Activated naive CD4-positive, alpha-beta T cell treated with anti-CD3 and anti-CD28 coated beads, Interleukin-2, amount 50 U/mL, for 16 hours (primary cell): ENCODE measurements around the gene GRIN3B.

Source experiments
- DNase-seq: peaks from one replicate; pipeline ENCODE4 v3.0.0-alpha.2; 2020

GRIN3B gene

GRCh38 chr19:1008268-1009040 is 8.2 kb downstream of the GRIN3B start:
- DNase-seq: no peak

GRCh38 chr19:1009041-1009980 is 9.1 kb downstream of the GRIN3B start:
- DNase-seq: no peak

GRCh38 chr19:1009981-1010538 is 9.8 kb downstream of the GRIN3B start:
- DNase-seq: no peak

GRCh38 chr19:1010586-1011510 is 10.6 kb downstream of the GRIN3B start:
- no peak for DNase-seq

- DNase-seq: no peak
Observed at GRCh38 chr19:1011831-1012333, 11.7 kb downstream of the GRIN3B start.

GRCh38 chr19:1012334-1012733 is 12.1 kb downstream of the GRIN3B start:
- DNase-seq: no peak

- no peak for DNase-seq
Observed at GRCh38 chr19:1013218-1013617, 13.0 kb downstream of the GRIN3B start.

GRCh38 chr19:1014161-1015060 is 14.2 kb downstream of the GRIN3B start:
- DNase-seq: no peak

GRCh38 chr19:1015061-1015781 is 15.0 kb downstream of the GRIN3B start:
- no peak for DNase-seq

- DNase-seq: no peak
Observed at GRCh38 chr19:1015782-1016646, 15.8 kb downstream of the GRIN3B start.

GRCh38 chr19:1016647-1017114 is 16.5 kb downstream of the GRIN3B start:
- DNase-seq: no peak

GRCh38 chr19:1017115-1017905 is 17.1 kb downstream of the GRIN3B start:
- DNase-seq: no peak

- DNase-seq: no peak
Observed at GRCh38 chr19:1017906-1018305, 17.7 kb downstream of the GRIN3B start.

- DNase-seq: no peak
Observed at GRCh38 chr19:1018393-1018792, 18.2 kb downstream of the GRIN3B start.

GRCh38 chr19:1018932-1019615 is 18.9 kb downstream of the GRIN3B start:
- DNase-seq: no peak

- no peak for DNase-seq
Observed at GRCh38 chr19:1019616-1019961, 19.4 kb downstream of the GRIN3B start.

- DNase-seq: no peak
Observed at GRCh38 chr19:1019980-1020867, 20.0 kb downstream of the GRIN3B start.
